HepG2 (cell line): Measurements from ENCODE around the gene NRSN2. TPM values are rescaled to one million over a fixed set of nuclear protein-coding genes. Genes with fewer than 3 reads are reported as not detected.

Experiments
- ATF7-NPFF ChIP-seq: sonication (generic); formaldehyde crosslinking; IDR thresholded peaks from 2 replicates; pipeline ENCODE4 v1.8.1; 2023; ENCODE audit warnings: mild to moderate bottlenecking, low read depth, missing genetic modification reagents, moderate library complexity
- FOXK1 ChIP-seq: sonication (generic); formaldehyde crosslinking; IDR thresholded peaks from 2 replicates; pipeline ENCODE4 v1.4.0; 2020; ENCODE audit warnings: low read depth, missing genetic modification reagents, borderline replicate concordance
- GMEB2 ChIP-seq: IDR thresholded peaks from 2 replicates; pipeline ENCODE4 v1.6.1; 2016; ENCODE audit warnings: missing biosample characterization, missing genetic modification reagents, low read depth
- KLF13 ChIP-seq: sonication (generic); formaldehyde crosslinking; IDR thresholded peaks from 2 replicates; pipeline ENCODE4 v1.4.0; 2020; ENCODE audit warnings: mild to moderate bottlenecking, missing genetic modification reagents
- MIER3 ChIP-seq: IDR thresholded peaks from 2 replicates; pipeline ENCODE4 v1.6.1; 2016; ENCODE audit warnings: missing compliant biosample characterization, borderline replicate concordance
- MIXL1 ChIP-seq: IDR thresholded peaks from 2 replicates; pipeline ENCODE4 v1.6.1; 2016
- PPARG ChIP-seq: conservative IDR thresholded peaks from 2 replicates; pipeline ENCODE4 v1.6.1; 2016; ENCODE audit warnings: missing biosample characterization, missing genetic modification reagents
- RFXAP ChIP-seq: sonication (generic); formaldehyde crosslinking; IDR thresholded peaks from 2 replicates; pipeline ENCODE4 v1.4.0; 2020; ENCODE audit warnings: missing genetic modification reagents, borderline replicate concordance
- SP140L ChIP-seq: sonication (generic); formaldehyde crosslinking; IDR thresholded peaks from 2 replicates; pipeline ENCODE4 v1.4.0; 2020; ENCODE audit warnings: missing genetic modification reagents, borderline replicate concordance
- TFDP2 ChIP-seq: sonication (generic); formaldehyde crosslinking; IDR thresholded peaks from 2 replicates; pipeline ENCODE4 v1.4.0; 2020; ENCODE audit warnings: missing genetic modification reagents
- ZFYVE20 ChIP-seq: sonication (generic); formaldehyde crosslinking; IDR thresholded peaks from 2 replicates; pipeline ENCODE4 v1.8.0; 2023; ENCODE audit warnings: low read depth, mild to moderate bottlenecking, moderate library complexity, missing genetic modification reagents, borderline replicate concordance
- ZNF337 ChIP-seq: sonication (generic); formaldehyde crosslinking; IDR thresholded peaks from 2 replicates; pipeline ENCODE4 v1.5.1; 2020; ENCODE audit warnings: missing genetic modification reagents, low read depth, mild to moderate bottlenecking, borderline replicate concordance
- ZNF451 ChIP-seq: sonication (generic); formaldehyde crosslinking; IDR thresholded peaks from 2 replicates; pipeline ENCODE4 v1.5.0; 2020; ENCODE audit warnings: mild to moderate bottlenecking, missing genetic modification reagents
- ZNF781 ChIP-seq: sonication (generic); formaldehyde crosslinking; IDR thresholded peaks from 2 replicates; pipeline ENCODE4 v1.5.1; 2020; ENCODE audit warnings: borderline replicate concordance, mild to moderate bottlenecking, missing genetic modification reagents; ENCODE audit errors: not compliant biosample characterization
- ZNF792 ChIP-seq: IDR thresholded peaks from 2 replicates; pipeline ENCODE4 v1.6.1; 2016
- ZNF879 ChIP-seq: sonication (generic); formaldehyde crosslinking; IDR thresholded peaks from 2 replicates; pipeline ENCODE4 v1.8.1; 2023; ENCODE audit warnings: missing genetic modification reagents
- polyA plus RNA-seq, 8 experiments: library from polyadenylated mRNA; depleted of rRNA in 3 of 8; stranded (reverse) in 7 of 8; unstranded in 1 of 8; fragments of >200 nt; fragmentation: Illumina TruSeq in 4 of 8; extraction: Trizol in 4 of 8; gene quantifications; 2 replicates each; pipeline versions ENCODE4 v1.2.1 to v1.2.3, GENCODE V29; 2011 to 2016; ENCODE audit warnings: low read depth in 4 of 8, missing spikeins in 1 of 8, mixed read lengths in 1 of 8; ENCODE audit not compliant: insufficient read depth in 1 of 8
- total RNA-seq, 5 experiments: library from RNA; depleted of rRNA; stranded (reverse); fragments of >200 nt; fragmentation: Illumina TruSeq; extraction: Trizol; gene quantifications; 2 replicates each; pipeline ENCODE4 v1.2.3, GENCODE V29; 2016; ENCODE audit warnings: low read depth in 1 of 5
- TF ChIP-seq, protein P1 (sequence below): IDR thresholded peaks from 2 replicates; pipeline ENCODE4 v1.6.1; 2016; ENCODE audit warnings: missing compliant biosample characterization, missing genetic modification reagents, borderline replicate concordance
- TF ChIP-seq, protein P2 (sequence below): sonication (generic); formaldehyde crosslinking; IDR thresholded peaks from 2 replicates; pipeline ENCODE4 v1.4.0; 2020; ENCODE audit warnings: missing genetic modification reagents, borderline replicate concordance

NRSN2 gene
- total and polyA plus RNA-seq, 2 of the 13 experiments (the other 11 are each of a cell fraction or from before 2014, with no cell fraction given): 32.3 to 49.4 TPM

- peak; percentile 69 for TF ChIP-seq ATF7-NPFF (CRISPR knock-in tag)
- TF ChIP-seq PPARG (CRISPR knock-in tag): 0 out of 2 replicates have a peak, but pooled peaks have one; percentile 22
- TF ChIP-seq KLF13 (CRISPR knock-in tag): 0 out of 2 replicates have a peak, but pooled peaks have one; percentile 59
- TF ChIP-seq ZNF879 (CRISPR knock-in tag): no peak
- TF ChIP-seq ZNF451 (CRISPR knock-in tag): peak; percentile 73; the same call in 1 of the 2 replicates
- TF ChIP-seq, protein P1, sequence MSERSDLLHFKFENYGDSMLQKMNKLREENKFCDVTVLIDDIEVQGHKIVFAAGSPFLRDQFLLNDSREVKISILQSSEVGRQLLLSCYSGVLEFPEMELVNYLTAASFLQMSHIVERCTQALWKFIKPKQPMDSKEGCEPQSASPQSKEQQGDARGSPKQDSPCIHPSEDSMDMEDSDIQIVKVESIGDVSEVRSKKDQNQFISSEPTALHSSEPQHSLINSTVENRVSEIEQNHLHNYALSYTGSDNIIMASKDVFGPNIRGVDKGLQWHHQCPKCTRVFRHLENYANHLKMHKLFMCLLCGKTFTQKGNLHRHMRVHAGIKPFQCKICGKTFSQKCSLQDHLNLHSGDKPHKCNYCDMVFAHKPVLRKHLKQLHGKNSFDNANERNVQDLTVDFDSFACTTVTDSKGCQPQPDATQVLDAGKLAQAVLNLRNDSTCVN (CRISPR knock-in tag): peak; percentile 92
- TF ChIP-seq ZNF792 (CRISPR knock-in tag): no peak
- no peak for TF ChIP-seq ZFYVE20 (CRISPR knock-in tag)
- TF ChIP-seq RFXAP (CRISPR knock-in tag): peak; percentile 56; the same call in 1 of the 2 replicates
- TF ChIP-seq SP140L (CRISPR knock-in tag): no peak
- peak; percentile 94; the same call in 1 of the 2 replicates for TF ChIP-seq FOXK1 (CRISPR knock-in tag)
- TF ChIP-seq, protein P2, sequence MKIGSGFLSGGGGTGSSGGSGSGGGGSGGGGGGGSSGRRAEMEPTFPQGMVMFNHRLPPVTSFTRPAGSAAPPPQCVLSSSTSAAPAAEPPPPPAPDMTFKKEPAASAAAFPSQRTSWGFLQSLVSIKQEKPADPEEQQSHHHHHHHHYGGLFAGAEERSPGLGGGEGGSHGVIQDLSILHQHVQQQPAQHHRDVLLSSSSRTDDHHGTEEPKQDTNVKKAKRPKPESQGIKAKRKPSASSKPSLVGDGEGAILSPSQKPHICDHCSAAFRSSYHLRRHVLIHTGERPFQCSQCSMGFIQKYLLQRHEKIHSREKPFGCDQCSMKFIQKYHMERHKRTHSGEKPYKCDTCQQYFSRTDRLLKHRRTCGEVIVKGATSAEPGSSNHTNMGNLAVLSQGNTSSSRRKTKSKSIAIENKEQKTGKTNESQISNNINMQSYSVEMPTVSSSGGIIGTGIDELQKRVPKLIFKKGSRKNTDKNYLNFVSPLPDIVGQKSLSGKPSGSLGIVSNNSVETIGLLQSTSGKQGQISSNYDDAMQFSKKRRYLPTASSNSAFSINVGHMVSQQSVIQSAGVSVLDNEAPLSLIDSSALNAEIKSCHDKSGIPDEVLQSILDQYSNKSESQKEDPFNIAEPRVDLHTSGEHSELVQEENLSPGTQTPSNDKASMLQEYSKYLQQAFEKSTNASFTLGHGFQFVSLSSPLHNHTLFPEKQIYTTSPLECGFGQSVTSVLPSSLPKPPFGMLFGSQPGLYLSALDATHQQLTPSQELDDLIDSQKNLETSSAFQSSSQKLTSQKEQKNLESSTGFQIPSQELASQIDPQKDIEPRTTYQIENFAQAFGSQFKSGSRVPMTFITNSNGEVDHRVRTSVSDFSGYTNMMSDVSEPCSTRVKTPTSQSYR: 0 out of 2 replicates have a peak, but pooled peaks have one; percentile 4
- no peak for TF ChIP-seq ZNF337
- TF ChIP-seq ZNF781: peak; percentile 91
- TF ChIP-seq GMEB2 (CRISPR knock-in tag): no peak
- TF ChIP-seq TFDP2 (CRISPR knock-in tag): peak; percentile 4; the same call in 1 of the 2 replicates
- TF ChIP-seq MIXL1 (CRISPR knock-in tag): peak; percentile 74
- TF ChIP-seq MIER3 (CRISPR knock-in tag): no peak; the same call in none of the 2 replicates
Observed at GRCh38 chr20:348972-349841, 2.3 kb downstream of the NRSN2 start (continued).
